Suprapubic skin (tissue), 4 donors: ENCODE data around the gene MSANTD2. TPM values are rescaled to one million over a fixed set of nuclear protein-coding genes. Genes with fewer than 3 reads are reported as not detected.

Experiments used
- DNase-seq, 2 donors: peaks; one replicate each; pipeline ENCODE4 v3.0.0-alpha.2; 2019; ENCODE audit warnings: low spot score in 2 of 2
- H3K27ac ChIP-seq: fragments of 200-600 bp; sonication (generic); one replicate; pipeline ENCODE4 v1.5.1; 2019
- H3K27me3 ChIP-seq: fragments of 200-600 bp; sonication (generic); one replicate; pipeline ENCODE4 v1.5.1; 2019
- H3K36me3 ChIP-seq: fragments of 200-600 bp; sonication (generic); one replicate; pipeline ENCODE4 v1.5.1; 2019
- H3K4me1 ChIP-seq: fragments of 200-600 bp; sonication (generic); one replicate; pipeline ENCODE4 v1.5.1; 2019
- H3K4me3 ChIP-seq: fragments of 200-600 bp; sonication (generic); one replicate; pipeline ENCODE4 v1.5.1; 2019; ENCODE audit warnings: mild to moderate bottlenecking
- H3K9me3 ChIP-seq: fragments of 200-600 bp; sonication (generic); one replicate; pipeline ENCODE4 v1.5.1; 2019
- EP300 ChIP-seq: sonication (generic); formaldehyde crosslinking; IDR thresholded peaks from one replicate; pipeline ENCODE4 v1.6.1; 2017; ENCODE audit warnings: antibody characterized with exemption
- POLR2A ChIP-seq, 2 donors: fragments of 450-650 bp; IDR thresholded peaks; one replicate each; pipeline ENCODE4 v1.6.1; 2017; ENCODE audit warnings: antibody characterized with exemption in 2 of 2, mild to moderate bottlenecking in 2 of 2, moderate library complexity in 2 of 2
- POLR2AphosphoS5 ChIP-seq, 3 donors: sonication (generic); formaldehyde crosslinking; IDR thresholded peaks; one replicate each; pipeline ENCODE4 v1.6.1; 2017; ENCODE audit warnings: antibody characterized with exemption in 3 of 3
- WGBS: methylation state at CpG from one replicate; pipeline ENCODE4 v1.1.5; 2018; 5-methylcytosine and 5-hydroxymethylcytosine counted together
- total RNA-seq, 4 donors: library from RNA; depleted of rRNA; stranded (reverse); fragments of >200 nt; gene quantifications; one replicate each; pipeline ENCODE4 v1.1.0, GENCODE V29; 2016
- TF ChIP-seq, protein P1 (sequence below), 2 donors: fragments of 200-600 bp in 1 of 2; fragments of 450-650 bp in 1 of 2; sonication (generic) in 1 of 2; IDR thresholded peaks; one replicate each; pipeline ENCODE4 v1.5.1; 2016 to 2019; ENCODE audit warnings: antibody characterized with exemption in 2 of 2, mild to moderate bottlenecking in 1 of 2, moderate library complexity in 1 of 2

Gene MSANTD2
- total RNA-seq, 4 donors from 2014 or later, result 5.5 to 42.5 (median 11.7) TPM

DNA sequence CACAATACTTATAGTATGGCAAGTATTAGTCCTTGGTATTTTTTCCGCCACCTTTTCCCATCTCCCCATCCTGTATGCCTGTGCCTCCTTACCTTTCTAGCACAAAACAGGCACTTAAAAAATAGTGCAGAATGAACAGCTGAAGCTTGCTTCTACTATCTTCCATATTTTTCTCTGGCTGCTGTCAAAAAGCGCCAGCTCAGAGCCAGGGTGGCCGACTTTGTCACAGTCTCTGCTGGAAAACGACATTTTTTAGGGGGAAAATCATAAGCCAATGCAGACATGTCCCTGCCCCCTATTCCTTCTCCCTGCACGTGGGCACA is 38.6 kb upstream of the MSANTD2 start:
- peak overlapping the region; percentile 43 for H3K4me3 ChIP-seq
- no peak for TF ChIP-seq POLR2AphosphoS5 (IDR thresholded peaks at IDR 0.05)
- TF ChIP-seq, protein P1, sequence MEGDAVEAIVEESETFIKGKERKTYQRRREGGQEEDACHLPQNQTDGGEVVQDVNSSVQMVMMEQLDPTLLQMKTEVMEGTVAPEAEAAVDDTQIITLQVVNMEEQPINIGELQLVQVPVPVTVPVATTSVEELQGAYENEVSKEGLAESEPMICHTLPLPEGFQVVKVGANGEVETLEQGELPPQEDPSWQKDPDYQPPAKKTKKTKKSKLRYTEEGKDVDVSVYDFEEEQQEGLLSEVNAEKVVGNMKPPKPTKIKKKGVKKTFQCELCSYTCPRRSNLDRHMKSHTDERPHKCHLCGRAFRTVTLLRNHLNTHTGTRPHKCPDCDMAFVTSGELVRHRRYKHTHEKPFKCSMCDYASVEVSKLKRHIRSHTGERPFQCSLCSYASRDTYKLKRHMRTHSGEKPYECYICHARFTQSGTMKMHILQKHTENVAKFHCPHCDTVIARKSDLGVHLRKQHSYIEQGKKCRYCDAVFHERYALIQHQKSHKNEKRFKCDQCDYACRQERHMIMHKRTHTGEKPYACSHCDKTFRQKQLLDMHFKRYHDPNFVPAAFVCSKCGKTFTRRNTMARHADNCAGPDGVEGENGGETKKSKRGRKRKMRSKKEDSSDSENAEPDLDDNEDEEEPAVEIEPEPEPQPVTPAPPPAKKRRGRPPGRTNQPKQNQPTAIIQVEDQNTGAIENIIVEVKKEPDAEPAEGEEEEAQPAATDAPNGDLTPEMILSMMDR (IDR thresholded peaks at IDR 0.05), result no peak
- no peak for TF ChIP-seq POLR2A (IDR thresholded peaks at IDR 0.05)
- no peak for TF ChIP-seq EP300
- peaks cover 22% of the 10 kb centered on the region for H3K4me1 ChIP-seq
- WGBS, result 38% methylated on average over 5 of the region's 5 CpGs
- H3K9me3 ChIP-seq, result no peaks in the 10 kb centered on the region
- H3K27me3 ChIP-seq, result peaks cover 66% of the 10 kb centered on the region
- H3K36me3 ChIP-seq, result no peaks in the 10 kb centered on the region
- no peak for DNase-seq
- H3K27ac ChIP-seq, result no peak overlapping the region

DNA sequence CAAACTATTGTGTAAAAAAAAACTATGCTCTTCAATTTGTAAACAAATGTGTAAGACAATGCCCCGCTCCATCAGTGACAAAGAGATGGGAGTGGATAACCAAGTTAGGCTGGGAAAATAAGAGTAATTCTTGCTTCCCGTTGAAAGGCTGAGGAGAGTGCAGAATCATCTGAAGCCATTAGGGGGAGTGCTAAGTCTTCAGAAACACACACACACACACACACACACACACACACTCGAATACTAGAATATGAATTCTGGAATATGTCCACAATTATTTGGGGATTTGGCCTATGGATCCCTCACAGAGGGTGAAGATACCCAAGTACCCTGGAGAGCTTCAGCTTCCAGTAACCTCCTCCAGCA is 37.3 kb upstream of the MSANTD2 start:
- H3K27ac ChIP-seq, result no peak overlapping the region
- 29% methylated on average over 3 of the region's 3 CpGs for WGBS
- DNase-seq, result no peak
- peaks cover 59% of the 10 kb centered on the region for H3K27me3 ChIP-seq
- TF ChIP-seq, protein P1 (IDR thresholded peaks at IDR 0.05), result peak; percentile 7 to 11
- no peak for TF ChIP-seq EP300
- TF ChIP-seq POLR2AphosphoS5 (IDR thresholded peaks at IDR 0.05), result no peak
- no peak for TF ChIP-seq POLR2A (IDR thresholded peaks at IDR 0.05)
- H3K36me3 ChIP-seq, result no peaks in the 10 kb centered on the region
- peaks cover 12% of the 10 kb centered on the region for H3K4me1 ChIP-seq
- H3K4me3 ChIP-seq, result no peak overlapping the region
- no peaks in the 10 kb centered on the region for H3K9me3 ChIP-seq

DNA sequence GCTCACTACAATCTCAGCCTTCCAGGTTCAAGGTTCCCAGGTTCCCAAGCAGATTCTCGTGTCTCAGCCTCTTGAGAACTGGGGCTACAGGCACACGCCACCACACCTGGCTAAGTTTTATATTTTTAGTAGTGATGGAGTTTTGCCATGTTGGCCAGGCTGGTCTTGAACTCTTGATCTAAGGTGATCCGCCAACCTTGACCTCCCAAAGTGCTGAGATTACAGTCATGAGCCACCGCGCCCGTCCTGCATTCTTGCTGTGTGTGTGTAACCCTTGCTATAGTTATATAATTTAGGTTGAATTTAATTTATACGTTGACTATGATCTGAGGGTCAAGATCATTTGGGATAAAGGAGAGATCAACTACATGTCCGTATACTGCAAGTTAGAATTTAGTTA is 35.7 kb upstream of the MSANTD2 start:
- no peak for DNase-seq

DNA sequence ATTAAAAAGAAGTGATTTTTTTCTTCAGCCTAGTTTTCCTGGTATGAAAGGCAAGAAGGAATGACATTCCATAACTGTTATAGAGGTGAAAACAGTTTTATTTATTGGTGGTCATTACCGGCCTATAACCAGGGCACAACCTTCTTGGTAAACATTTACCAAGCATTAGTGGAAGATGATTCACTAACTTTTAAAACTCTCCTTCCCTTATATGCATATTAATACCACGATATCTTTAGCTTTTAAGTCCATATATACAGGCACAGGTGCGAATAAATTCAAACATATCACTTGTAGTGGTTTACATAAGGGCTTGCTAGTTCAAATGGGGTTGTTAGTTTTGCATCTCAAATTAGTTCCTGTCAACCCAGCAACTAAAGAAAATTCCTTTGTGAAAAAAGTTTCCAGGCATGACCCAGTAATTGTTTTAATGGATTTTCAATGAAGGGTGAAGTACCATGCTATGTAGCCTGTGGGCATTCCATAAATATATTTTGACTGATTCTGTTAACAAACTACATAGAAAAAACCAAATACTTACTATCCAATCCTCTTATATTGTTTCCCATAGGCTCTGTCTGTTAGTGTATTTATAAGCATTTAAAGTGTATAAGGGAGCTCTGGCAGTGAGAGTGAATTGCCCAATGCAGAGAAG is 34.4 kb upstream of the MSANTD2 start:
- no peak overlapping the region for H3K4me3 ChIP-seq
- H3K4me1 ChIP-seq, result peaks cover 8% of the 10 kb centered on the region
- TF ChIP-seq, protein P1 (IDR thresholded peaks at IDR 0.05), result no peak
- TF ChIP-seq POLR2A (IDR thresholded peaks at IDR 0.05) (no peak), POLR2AphosphoS5 (IDR thresholded peaks at IDR 0.05) (no peak), EP300 (no peak)
- peaks cover 32% of the 10 kb centered on the region for H3K27me3 ChIP-seq
- WGBS, result 84% methylated on average over 3 of the region's 3 CpGs
- no peak for DNase-seq
- H3K27ac ChIP-seq, result no peak overlapping the region
- no peaks in the 10 kb centered on the region for H3K36me3 ChIP-seq
- H3K9me3 ChIP-seq, result no peaks in the 10 kb centered on the region

More for the DNA sequence above, 35.7 kb upstream of the MSANTD2 start:
- Histone ChIP-seq H3K4me1 (peaks cover 12% of the 10 kb centered on the region), H3K27ac (no peak overlapping the region), H3K4me3 (no peak overlapping the region), H3K9me3 (no peaks in the 10 kb centered on the region), H3K27me3 (peaks cover 45% of the 10 kb centered on the region), H3K36me3 (no peaks in the 10 kb centered on the region)
- TF ChIP-seq POLR2AphosphoS5 (IDR thresholded peaks at IDR 0.05) (no peak), POLR2A (IDR thresholded peaks at IDR 0.05) (no peak), EP300 (no peak)
- TF ChIP-seq, protein P1 (IDR thresholded peaks at IDR 0.05), result no peak
- 87% methylated on average over 8 of the region's 8 CpGs for WGBS

DNA sequence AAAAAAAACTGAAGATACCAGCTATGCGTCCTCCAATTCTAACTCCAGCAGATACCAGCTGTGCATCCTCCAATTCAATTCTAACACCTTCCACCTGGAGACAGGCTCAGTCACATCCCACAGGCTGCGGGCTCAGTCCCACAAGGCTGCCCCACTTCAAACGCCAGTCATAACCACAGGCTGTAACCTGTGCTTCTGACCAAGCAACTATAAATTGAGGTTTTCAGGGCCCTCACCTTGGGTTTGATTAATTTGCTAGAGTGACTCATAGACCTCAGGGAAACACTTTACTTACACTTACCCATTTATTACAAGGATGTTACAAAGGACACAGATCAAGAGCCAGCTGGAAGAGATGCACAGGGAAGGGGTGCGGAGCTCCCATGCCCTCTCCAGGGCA is 32.4 kb upstream of the MSANTD2 start:
- 54% methylated on average over 4 of the region's 4 CpGs for WGBS
- H3K4me3 ChIP-seq, result no peak overlapping the region
- H3K9me3 ChIP-seq, result no peaks in the 10 kb centered on the region
- H3K27ac ChIP-seq, result no peak overlapping the region
- peaks cover 15% of the 10 kb centered on the region for H3K27me3 ChIP-seq
- no peaks in the 10 kb centered on the region for H3K36me3 ChIP-seq
- DNase-seq, result no peak
- H3K4me1 ChIP-seq, result no peaks in the 10 kb centered on the region
- no peak for TF ChIP-seq POLR2AphosphoS5 (IDR thresholded peaks at IDR 0.05)
- no peak for TF ChIP-seq EP300
- TF ChIP-seq, protein P1 (IDR thresholded peaks at IDR 0.05), result no peak
- TF ChIP-seq POLR2A (IDR thresholded peaks at IDR 0.05), result no peak
